GM12865 (cell line): ENCODE results near the gene INSM1.

ENCODE experiments used
- DNase-seq: peaks from one replicate; pipeline ENCODE4 v3.0.0; 2010; ENCODE audit warnings: low read depth
- H3K4me3 ChIP-seq: 2 replicates; pipeline ENCODE4 v1.5.1; 2011; ENCODE audit warnings: mild to moderate bottlenecking, low read depth, low read length, control low read depth
- CTCF ChIP-seq: IDR thresholded peaks from 2 replicates; pipeline ENCODE4 v1.5.1; 2011; ENCODE audit warnings: low read length, control low read depth, low read depth, inconsistent platforms; ENCODE audit not compliant: insufficient read depth; ENCODE audit errors: missing control alignments

Gene INSM1

GRCh38 chr20:20364593-20365479 lies 3.1 kb upstream of the INSM1 start:
- no peak overlapping the region for H3K4me3 ChIP-seq
- no peak for DNase-seq
- TF ChIP-seq CTCF: no peak

GRCh38 chr20:20365480-20366161 lies 2.3 kb upstream of the INSM1 start:
- no peak for DNase-seq
- TF ChIP-seq CTCF: no peak
- H3K4me3 ChIP-seq: no peak overlapping the region

GRCh38 chr20:20366551-20366875 lies 1.4 kb upstream of the INSM1 start:
- no peak overlapping the region for H3K4me3 ChIP-seq
- DNase-seq: no peak
- TF ChIP-seq CTCF: no peak

GRCh38 chr20:20366876-20367574 lies 879 bp upstream of the INSM1 start:
- H3K4me3 ChIP-seq: no peak overlapping the region
- no peak for DNase-seq

GRCh38 chr20:20368418-20369249 lies 730 bp downstream of the INSM1 start:
- no peak overlapping the region; the same call in 1 of the 2 replicates for H3K4me3 ChIP-seq
- DNase-seq: no peak
- TF ChIP-seq CTCF: no peak

More at GRCh38 chr20:20366876-20367574, 879 bp upstream of the INSM1 start:
- no peak for TF ChIP-seq CTCF
